SU-DHL-6 (cell line): ENCODE measurements around the gene BAX.

Experiments
- H2AFZ ChIP-seq: fragments of 200-600 bp; sonication (generic); 2 replicates; pipeline ENCODE4 v1.6.1; 2014; ENCODE audit warnings: low read depth, mild to moderate bottlenecking, moderate library complexity, mixed read lengths, antibody characterized with exemption, low read length; ENCODE audit not compliant: severe bottlenecking
- H3F3A ChIP-seq: fragments of 200-600 bp; shearing (Covaris generic); 2 replicates; pipeline ENCODE4 v1.6.0; 2016; ENCODE audit warnings: antibody characterized with exemption, mild to moderate bottlenecking; ENCODE audit not compliant: insufficient read depth
- H3K27ac ChIP-seq: fragments of 200-600 bp; sonication (generic); 2 replicates; pipeline ENCODE4 v1.5.1; 2016; ENCODE audit warnings: low read depth, mild to moderate bottlenecking, low read length, moderate library complexity, mixed read lengths
- H3K27me3 ChIP-seq: fragments of 200-600 bp; sonication (generic), shearing (Covaris generic); 2 replicates; pipeline ENCODE4 v1.6.0; 2014; ENCODE audit warnings: mild to moderate bottlenecking, low read length
- H3K36me3 ChIP-seq: fragments of 200-600 bp; sonication (generic); 2 replicates; pipeline ENCODE4 v1.6.1; 2014; ENCODE audit warnings: mild to moderate bottlenecking, low read length, mixed read lengths
- H3K4me2 ChIP-seq: fragments of 300-600, 200-600 bp; shearing (Covaris generic), sonication (generic); 2 replicates; pipeline ENCODE4 v1.6.0; 2014; ENCODE audit warnings: low read length, low read depth, mild to moderate bottlenecking; ENCODE audit not compliant: poor library complexity, severe bottlenecking
- H3K4me3 ChIP-seq: fragments of 200-600 bp; sonication (generic); 2 replicates; pipeline ENCODE4 v1.5.1; 2014; ENCODE audit warnings: antibody characterized with exemption, low read length, mild to moderate bottlenecking, mixed read lengths; ENCODE audit not compliant: insufficient read depth, poor library complexity, severe bottlenecking
- H3K79me2 ChIP-seq: fragments of 200-600 bp; sonication (generic); 2 replicates; pipeline ENCODE4 v1.6.1; 2014; ENCODE audit warnings: mild to moderate bottlenecking, low read length, moderate library complexity; ENCODE audit not compliant: insufficient read depth
- H3K9ac ChIP-seq: fragments of 200-600 bp; sonication (generic); 2 replicates; pipeline ENCODE4 v1.7.0; 2014; ENCODE audit warnings: mild to moderate bottlenecking, low read length
- H3K9me2 ChIP-seq: fragments of 200-600 bp; sonication (generic); replicated peaks from 2 replicates; pipeline ENCODE4 v1.6.1; 2014; ENCODE audit warnings: low read length; ENCODE audit not compliant: insufficient read depth
- H3K9me3 ChIP-seq: fragments of 200-600 bp; sonication (generic); 2 replicates; pipeline ENCODE4 v1.6.1; 2014; ENCODE audit warnings: low read length, mixed read lengths; ENCODE audit not compliant: insufficient read depth
- H4K20me1 ChIP-seq: fragments of 200-600 bp; sonication (generic); 2 replicates; pipeline ENCODE4 v1.6.1; 2014; ENCODE audit warnings: low read depth, mild to moderate bottlenecking, antibody characterized with exemption, low read length, moderate library complexity, mixed read lengths
- CTCF ChIP-seq: fragments of 200-600 bp; sonication (generic); IDR thresholded peaks from one replicate; pipeline ENCODE4 v1.5.1; 2017; ENCODE audit warnings: antibody characterized with exemption, mild to moderate bottlenecking, low read length, moderate library complexity; ENCODE audit not compliant: insufficient read depth, poor library complexity, severe bottlenecking
- EZH2phosphoT487 ChIP-seq: fragments of 200-600 bp; sonication (generic), shearing (Covaris generic); conservative IDR thresholded peaks from 2 replicates; pipeline ENCODE4 v1.6.1; 2018; ENCODE audit warnings: mild to moderate bottlenecking, antibody characterized with exemption, low read length, moderate library complexity, mixed read lengths

BAX gene

GRCh38 chr19:48953141-48953540, 1.5 kb upstream of the BAX start:
- Histone ChIP-seq H3K9ac (no peak overlapping the region), H3K4me2 (no peak overlapping the region)
- no peak for TF ChIP-seq CTCF
- TF ChIP-seq EZH2phosphoT487, result no peak

DNA sequence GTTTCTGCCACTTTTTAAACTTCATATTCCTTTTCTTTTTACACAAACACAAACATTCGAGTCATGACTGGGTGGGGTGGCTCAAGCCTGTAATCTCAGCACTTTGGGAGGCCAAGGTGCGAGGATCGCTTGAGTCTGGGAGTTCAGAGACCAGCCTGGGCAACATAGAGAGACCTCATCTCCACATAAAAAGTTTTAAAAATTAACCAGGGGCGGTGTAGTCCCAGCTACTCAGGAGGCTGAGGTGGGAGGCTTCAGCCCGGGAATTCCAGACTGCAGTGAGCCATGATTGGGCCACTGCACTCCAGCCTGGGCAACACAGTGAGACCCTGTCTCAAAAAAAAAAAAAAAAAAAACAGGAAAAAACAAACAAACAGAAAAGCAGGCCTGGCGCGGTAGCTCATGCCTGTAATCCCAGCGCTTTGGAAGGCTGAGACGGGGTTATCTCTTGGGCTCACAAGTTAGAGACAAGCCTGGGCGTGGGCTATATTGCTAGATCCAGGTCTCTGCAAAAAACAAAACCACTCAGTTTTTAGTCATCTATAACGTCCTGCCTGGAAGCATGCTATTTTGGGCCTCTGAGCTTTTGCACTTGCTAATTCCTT, 583 bp upstream of the BAX start:
- Histone ChIP-seq H3F3A (0 out of 2 replicates have a peak, but pooled peaks cover 3% of the 10 kb centered on the region), H3K79me2 (peaks cover 17% of the 10 kb centered on the region), H3K27me3 (no peaks in the 10 kb centered on the region), H3K27ac (no peak overlapping the region; the same call in 1 of the 2 replicates), H3K4me3 (peak overlapping the region; percentile 85), H4K20me1 (no peaks in the 10 kb centered on the region), H3K9ac (peak overlapping the region; percentile 97), H3K36me3 (no peaks in the 10 kb centered on the region), H3K9me3 (no peaks in the 10 kb centered on the region), H3K4me2 (peak overlapping the region; percentile 52), H3K9me2 (no peaks in the 10 kb centered on the region), H2AFZ (peak overlapping the region; percentile 56)
- TF ChIP-seq CTCF, result no peak
- no peak for TF ChIP-seq EZH2phosphoT487

More at GRCh38 chr19:48953141-48953540, 1.5 kb upstream of the BAX start:
- 0 out of 2 replicates have a peak, but pooled peaks cover 3% of the 10 kb centered on the region for H3F3A ChIP-seq
- H3K36me3 ChIP-seq, result no peaks in the 10 kb centered on the region
- H3K9me3 ChIP-seq, result peaks cover 2% of the 10 kb centered on the region; the same call in 1 of the 2 replicates
- no peak overlapping the region for H3K27ac ChIP-seq
- H3K79me2 ChIP-seq, result peaks cover 17% of the 10 kb centered on the region
- H3K4me3 ChIP-seq, result no peak overlapping the region
- H2AFZ ChIP-seq, result no peak overlapping the region
- H3K27me3 ChIP-seq, result no peaks in the 10 kb centered on the region
- H3K9me2 ChIP-seq, result no peaks in the 10 kb centered on the region
- no peaks in the 10 kb centered on the region for H4K20me1 ChIP-seq

DNA sequence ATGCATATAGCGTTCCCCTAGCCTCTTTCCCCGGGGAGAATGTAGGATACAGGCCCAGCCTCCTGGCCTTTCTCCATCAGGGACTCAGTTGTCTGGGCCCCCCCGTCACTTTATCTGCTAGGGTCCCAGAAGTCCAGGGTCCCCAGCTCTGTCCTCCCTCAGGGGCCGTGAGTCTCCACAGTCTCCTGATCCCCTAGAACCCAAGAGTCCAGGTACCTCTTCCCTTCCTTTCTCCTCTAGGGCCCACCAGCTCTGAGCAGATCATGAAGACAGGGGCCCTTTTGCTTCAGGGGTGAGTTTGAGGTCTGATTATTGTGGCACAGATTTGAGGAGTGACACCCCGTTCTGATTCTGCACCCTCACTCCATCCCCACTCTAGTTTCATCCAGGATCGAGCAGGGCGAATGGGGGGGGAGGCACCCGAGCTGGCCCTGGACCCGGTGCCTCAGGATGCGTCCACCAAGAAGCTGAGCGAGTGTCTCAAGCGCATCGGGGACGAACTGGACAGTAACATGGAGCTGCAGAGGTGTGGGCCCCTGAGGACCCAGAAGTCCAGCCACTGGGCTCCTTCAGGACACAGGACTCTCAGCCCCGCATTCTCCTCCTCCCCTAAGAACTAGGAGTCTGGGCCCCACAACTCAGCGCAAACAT, 758 bp downstream of the BAX start:
- H3K27me3 ChIP-seq, result no peaks in the 10 kb centered on the region
- 0 out of 2 replicates have a peak, but pooled peaks cover 11% of the 10 kb centered on the region for H3F3A ChIP-seq

More for the DNA sequence above, 758 bp downstream of the BAX start:
- H3K36me3 ChIP-seq, result no peaks in the 10 kb centered on the region
- H3K9me3 ChIP-seq, result no peaks in the 10 kb centered on the region
- H3K4me3 ChIP-seq, result peak overlapping the region; percentile 85
- peak overlapping the region; percentile 85 for H3K27ac ChIP-seq
- H3K9ac ChIP-seq, result peak overlapping the region; percentile 97
- H3K79me2 ChIP-seq, result peaks cover 17% of the 10 kb centered on the region
- no peak overlapping the region for H2AFZ ChIP-seq
- H4K20me1 ChIP-seq, result no peaks in the 10 kb centered on the region
- H3K9me2 ChIP-seq, result no peaks in the 10 kb centered on the region
- no peak for TF ChIP-seq EZH2phosphoT487
- no peak for TF ChIP-seq CTCF
- H3K4me2 ChIP-seq, result peak overlapping the region; percentile 72
